Stimulated activated CD4-positive, alpha-beta T cell treated with anti-CD3 and anti-CD28 coated beads, Interleukin-1b, Interleukin-23, amount 100 ng/mL, for 24 hours (primary cell): ENCODE results near the gene OR2S2.
A peak's percentile ranks its signal among the peaks of the same experiment; 100 is the strongest.
"Not testable (repeated sequence)": the region's sequence is repeated elsewhere in the genome, so short reads cannot be mapped to it uniquely, and the experiment has no call there.

Source experiments
- DNase-seq, 4 experiments: peaks; one replicate each; pipeline ENCODE4 v3.0.0-alpha.2; 2020; ENCODE audit warnings: low read depth in 4 of 4, low spot score in 1 of 4

OR2S2 gene, protein sequence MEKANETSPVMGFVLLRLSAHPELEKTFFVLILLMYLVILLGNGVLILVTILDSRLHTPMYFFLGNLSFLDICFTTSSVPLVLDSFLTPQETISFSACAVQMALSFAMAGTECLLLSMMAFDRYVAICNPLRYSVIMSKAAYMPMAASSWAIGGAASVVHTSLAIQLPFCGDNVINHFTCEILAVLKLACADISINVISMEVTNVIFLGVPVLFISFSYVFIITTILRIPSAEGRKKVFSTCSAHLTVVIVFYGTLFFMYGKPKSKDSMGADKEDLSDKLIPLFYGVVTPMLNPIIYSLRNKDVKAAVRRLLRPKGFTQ

DNA sequence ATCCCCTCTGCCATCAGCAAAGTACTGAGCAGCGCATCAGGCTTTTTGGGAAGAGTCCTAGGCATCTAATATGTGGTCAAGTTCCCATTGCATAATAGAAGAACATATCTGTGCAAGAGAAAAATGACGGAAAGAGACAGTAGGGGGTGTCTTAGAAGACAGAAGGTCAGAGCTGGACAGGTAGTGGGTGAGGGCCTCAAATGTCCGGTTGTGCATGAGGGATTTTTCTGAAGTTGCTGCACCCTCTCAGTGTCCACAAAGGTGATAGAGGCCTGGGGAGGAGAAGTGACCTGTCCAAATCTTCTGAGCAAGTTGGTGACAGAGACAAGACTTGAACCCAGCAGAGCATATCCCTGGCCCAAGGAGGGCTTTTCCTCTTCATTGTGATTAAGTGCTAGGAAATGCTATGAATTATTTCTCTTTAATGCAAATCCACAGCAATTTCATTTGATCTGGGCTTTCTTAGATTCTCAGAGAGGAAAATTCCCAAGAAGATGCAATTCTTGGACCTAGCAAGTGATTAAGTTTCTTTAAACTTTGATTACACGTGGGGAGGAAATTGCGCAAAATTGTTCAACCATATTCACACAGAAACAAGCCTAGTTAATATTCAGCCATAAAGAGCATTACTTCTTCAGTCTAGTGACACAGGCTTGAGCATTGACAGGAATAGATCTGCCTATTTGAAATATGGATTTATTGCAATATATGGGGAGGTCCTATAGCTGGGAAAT lies at the start of gene OR2S2:
Gene OR2S2, minus strand, starts transcription at position 51 of the 734 bp plus-strand sequence. CDS start 56 bp downstream, outside the sequence.
- no peak for DNase-seq

DNA sequence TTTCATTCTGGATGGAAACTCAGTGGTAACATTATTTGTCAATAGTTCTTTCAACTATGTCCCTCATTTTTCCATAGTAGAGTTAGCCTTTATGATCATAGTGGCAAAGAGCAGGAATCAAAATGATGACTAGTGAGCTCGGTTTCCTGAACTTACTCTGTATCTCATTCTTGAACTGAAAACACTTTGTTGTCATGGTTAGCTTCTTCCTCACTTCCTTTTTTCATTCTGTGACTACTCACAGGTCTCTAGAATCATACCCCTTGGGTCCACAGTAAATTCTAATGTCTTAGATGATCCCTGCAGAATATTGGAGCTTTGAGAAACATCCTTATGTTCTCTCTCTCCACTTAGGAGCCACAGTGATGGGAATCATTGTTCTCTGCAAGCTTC lies 49.4 kb upstream of the OR2S2 start:
- no peak for DNase-seq

DNA sequence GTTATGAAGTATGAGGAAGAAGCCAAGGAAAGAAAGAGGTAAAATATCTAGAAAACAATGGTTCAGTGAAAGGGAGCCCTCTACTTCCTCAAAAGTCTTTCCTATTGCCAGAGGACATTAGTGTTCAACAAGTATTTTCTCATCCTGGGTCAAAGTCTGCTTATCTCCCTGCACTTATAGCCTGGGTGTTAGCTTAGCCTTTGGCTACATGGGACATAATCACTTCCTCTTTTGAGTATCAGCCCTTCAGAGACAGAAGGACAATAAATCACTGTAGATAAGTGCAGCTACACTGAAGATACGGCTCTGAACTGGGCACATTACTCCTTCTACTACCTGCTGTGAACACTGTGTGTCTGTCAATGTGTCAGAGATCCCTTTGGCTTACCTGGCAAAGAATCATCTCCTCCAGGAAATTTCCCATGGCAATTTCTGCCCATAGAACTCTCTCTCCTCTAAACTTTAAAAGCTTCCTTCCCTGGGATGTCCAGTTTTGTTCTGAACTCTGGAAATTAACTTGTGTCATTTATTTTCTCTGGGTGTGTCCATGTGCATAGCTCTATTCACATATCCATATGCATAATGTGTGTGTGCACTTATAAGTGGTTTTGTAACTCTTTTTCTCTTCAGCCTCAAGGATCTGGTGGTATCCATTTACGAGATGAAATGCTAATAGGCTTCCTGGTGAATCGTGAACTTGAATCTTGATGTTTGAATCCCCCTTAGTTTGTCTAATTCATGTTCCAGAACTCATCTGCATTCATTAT lies 48.8 kb upstream of the OR2S2 start:
- DNase-seq = no peak

DNA sequence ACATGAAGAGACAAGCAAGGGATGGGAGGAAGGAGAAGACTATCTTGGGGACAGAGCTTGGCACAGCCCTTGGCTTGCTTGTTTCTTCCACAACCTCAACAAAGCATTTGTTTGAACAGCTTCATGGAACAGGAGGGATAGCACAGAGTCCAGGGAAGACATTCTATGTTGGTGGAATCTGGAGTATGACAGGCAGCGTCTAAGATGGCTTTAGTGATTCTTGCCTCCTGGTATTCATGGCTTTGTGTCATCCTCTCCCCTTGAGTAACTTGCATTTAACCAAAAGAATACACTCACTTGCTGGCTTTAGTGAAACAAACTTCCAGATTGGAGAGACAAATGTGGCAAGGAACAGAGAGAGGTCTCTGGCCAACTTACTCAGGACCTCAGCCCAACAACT lies 47.9 kb upstream of the OR2S2 start:
- no peak for DNase-seq

DNA sequence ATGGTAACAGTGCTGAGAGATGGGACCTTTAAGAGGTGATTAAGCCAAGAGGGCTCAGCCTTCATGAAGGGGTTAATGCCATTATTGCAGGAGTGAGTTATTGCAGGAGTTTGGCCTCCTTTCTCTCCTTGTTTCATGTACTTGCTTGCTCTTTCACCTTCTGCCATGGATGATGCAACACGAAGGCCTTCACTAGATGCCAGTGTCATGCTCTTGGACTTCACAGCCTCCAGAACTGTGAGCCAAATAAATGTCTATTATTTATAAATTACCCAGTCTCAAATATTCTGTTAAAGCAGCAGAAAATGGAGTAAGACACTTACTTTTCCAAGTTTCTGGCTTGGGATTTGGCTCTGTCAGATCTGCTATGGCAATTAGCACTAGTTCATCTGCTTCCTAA lies 40.4 kb upstream of the OR2S2 start:
- DNase-seq = no peak

DNA sequence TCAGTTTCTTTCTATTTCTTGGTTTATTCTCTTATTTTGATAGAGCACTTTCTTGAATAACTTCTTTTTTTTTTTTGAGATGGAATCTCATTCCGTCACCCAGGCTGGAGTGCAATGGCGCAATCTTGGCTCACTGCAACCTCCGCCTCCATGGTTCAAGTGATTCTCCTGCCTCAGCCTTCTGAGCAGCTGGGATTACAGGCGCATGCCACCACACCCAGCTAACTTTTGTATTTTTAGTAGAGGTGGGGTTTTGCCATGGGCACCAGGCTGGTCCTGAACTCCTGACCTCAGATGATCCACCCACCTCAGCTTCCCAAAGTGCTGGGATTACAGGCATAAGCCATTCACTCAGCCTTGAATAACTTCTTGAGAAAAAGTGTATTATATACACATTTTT lies 39.1 kb upstream of the OR2S2 start:
- not testable (repeated sequence) for DNase-seq

DNA sequence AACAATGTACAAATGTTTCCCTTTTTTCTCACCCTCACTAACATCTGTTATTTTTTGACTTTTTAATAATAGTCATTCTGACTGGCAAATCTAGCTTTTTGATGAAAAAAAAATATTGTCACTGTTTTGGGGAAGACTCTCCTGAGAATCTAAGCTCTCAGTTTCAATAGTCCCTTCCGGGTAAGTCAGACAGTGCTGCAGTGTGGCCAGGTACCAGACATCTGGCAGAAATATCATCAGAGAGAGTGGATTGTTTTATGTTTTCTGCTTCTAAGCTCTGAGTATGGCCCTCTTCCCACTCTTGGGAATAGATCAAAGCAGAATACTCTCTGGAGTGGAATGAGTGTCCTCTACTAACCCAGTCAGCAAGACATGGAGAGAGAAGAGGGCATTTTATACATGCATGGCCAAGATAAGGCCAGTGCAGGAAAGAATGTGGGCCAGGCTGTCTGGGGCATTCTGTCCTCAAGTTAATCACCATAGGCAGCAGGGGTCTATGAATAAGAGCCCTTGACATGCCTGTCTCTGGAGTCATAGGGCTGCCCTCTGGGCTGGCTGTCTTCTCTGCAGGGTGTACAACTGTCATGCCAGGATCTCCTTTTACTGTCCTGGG lies 38.5 kb upstream of the OR2S2 start:
- DNase-seq = no peak

DNA sequence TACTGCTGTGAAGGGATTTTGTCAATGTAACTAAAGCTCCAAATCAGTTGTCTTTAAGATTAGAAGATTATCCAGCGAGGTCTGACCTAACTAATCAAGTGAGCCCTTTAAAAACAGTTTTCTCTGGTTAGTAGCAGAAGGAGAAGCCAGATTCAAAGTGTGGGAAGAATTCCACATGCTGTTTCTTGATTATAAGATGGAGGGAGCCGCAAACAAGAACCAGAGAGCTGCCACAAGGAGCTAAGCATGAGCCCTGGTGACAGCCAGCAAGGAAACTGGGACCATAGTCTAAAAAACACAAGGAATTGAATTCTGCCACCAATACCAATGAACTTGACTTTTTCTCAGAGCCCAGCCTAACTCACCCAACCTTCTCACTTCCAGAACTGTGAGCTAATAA lies 37.0 kb upstream of the OR2S2 start:
- DNase-seq = no peak

DNA sequence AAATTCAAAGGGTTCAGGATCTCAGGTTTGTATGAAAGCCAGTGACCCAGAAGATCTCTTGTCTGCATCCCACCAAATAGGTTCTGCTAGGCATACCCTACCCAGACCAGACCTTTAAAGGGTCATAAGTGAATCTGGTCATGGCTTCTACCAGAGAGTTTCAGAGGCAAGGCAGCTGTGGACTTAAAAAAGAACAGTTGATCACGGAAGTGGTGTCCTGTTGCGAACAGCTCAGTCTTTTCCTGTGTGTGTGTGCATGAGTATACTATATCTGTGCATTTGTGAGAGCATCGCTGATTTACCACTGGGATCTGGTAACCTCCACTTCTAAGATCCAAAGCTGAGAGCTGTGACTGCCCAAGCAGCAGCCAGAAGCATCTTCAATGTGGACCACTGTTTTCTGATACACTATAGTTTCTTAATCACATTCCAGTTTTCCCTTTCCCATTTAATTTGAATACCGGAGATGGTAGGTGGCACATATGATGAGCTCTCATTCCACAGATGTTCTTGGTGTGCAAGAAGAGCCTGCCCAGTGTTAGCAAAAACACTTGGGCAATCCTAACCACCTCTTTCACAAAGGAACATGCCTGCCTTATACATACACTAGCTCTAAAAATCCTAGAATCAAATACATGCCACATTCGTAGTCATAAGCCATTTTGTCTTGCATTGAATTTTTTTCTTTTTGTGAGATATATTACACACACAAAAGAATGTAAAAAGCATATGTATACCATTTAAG lies 36.2 kb upstream of the OR2S2 start:
- DNase-seq = no peak

DNA sequence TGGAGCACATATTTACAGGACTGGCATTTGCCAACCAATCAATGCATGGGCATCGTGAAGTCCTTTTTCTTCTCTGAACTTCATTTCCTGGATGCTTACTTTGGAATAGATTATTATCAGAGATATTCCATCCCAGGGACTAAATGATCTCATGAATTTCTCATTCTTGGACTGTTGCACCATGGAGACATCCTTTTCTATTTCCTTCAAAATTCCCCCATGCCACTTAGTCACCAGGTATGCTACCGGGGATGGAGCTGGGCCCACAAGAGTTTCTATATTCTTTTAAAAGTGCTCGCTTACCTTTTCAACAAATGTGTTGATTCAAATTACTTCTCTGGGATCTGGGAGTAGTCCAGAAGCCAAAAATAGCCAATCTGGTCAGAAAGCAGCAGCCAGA lies 35.2 kb upstream of the OR2S2 start:
- DNase-seq = not testable (repeated sequence)

DNA sequence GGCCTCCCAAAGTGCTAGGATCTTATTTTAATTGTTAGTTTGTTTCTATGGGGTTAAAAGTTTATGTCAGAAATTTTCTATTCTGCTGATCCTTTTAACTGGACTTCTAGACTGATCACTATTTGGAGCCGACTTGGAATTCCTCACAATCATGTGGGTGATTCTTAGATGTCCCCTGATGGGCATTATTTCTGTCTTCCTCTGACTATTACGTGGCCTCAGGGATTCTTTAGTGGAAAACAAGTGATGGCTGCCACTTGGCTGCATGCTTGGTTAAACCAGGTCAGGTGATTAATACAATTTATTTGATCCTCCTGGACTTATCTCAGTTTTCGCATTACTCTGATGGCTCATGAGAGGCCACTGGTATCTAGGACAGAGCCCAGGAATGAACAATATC lies 32.2 kb upstream of the OR2S2 start:
- no peak for DNase-seq

DNA sequence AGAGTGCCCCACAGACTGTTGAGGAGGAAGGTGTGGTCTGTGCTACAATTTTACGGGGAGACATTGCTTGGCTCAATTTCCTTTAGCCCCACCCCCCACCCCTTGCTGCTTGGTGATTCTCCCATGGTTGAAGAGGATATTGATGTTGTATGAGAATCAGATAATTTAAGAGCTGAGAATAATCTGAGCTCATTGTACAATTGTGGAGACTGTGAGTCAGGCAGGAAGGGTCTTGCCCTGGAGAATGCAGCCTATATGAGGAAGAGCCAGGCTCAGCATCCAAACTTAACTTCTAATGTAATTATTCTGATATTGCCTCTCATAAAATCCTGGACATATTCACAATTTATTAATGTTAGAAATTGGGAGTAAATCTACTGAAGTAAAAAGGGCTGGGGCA lies 26.1 kb upstream of the OR2S2 start:
- no peak for DNase-seq

DNA sequence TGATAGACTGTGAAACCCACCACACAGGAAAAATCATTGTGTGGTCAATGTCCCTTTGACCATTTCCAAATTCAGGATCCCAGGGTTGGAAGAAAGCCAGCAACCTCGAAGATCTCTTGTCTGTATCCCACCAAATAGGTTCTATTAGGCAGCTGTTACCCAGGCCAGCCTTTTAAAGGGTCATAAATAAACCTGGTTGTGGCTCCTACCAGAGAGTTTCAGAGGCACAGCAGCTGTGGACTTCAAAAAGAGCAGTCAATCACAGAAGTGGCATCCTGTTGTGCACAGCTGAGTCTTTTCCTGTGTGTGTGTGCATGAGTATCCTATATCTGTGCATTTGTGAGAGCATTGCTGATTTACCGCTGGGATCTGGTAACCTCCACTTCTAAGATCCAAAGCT lies 23.7 kb upstream of the OR2S2 start:
- no peak for DNase-seq

DNA sequence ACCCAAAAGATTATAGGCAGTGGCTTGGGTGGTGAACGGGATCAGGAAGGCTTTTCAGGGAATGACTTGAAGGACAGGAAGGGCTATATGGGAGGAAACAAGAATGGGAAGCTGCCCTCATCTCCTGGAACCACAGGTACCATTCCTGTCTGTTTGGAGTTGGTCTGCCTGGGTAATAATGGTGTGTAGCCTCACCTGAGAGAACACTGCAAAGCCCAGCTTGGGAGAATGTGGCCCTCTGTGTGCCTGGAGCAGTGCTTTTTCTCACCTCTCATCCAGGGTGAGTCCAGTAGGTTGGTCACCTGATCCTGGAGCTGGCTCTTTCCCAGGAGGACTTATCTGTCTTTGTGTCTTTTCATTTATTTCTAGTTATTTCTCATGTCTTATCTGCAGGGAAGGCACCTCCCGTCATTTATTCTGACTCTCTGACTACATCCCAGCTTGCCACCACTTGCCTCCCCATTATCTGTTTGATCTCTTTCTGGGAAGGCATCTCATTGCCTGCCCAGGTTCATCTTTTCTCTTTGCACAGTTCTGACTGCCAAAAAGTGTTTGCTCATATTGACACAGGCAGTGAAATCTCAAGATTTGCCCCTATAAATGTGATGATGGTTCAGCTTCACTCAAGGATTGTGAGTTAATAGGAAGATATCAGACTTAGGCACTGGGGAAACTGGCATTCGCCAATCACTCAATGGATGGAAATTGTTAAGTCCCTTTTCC lies 22.5 kb upstream of the OR2S2 start:
- DNase-seq = no peak

DNA sequence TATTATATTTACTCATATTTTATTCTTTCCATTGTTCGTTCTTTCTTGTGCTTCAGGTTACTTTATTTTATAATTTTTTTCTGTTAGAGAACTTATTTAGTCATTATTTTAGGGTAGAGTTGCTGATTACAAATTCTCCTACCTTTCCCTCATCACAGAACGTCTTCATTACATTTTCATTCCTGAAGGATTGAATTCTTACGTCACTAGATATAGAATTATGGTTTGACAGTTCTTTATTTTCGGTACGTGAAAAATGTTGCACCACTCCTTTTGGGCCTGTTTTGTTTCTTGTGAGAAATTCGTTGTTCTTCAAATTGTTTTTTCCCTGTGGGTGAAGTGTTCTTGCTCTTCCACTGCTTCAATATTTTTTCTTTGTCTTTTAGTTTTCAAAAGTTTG lies 20.8 kb upstream of the OR2S2 start:
- no peak for DNase-seq

DNA sequence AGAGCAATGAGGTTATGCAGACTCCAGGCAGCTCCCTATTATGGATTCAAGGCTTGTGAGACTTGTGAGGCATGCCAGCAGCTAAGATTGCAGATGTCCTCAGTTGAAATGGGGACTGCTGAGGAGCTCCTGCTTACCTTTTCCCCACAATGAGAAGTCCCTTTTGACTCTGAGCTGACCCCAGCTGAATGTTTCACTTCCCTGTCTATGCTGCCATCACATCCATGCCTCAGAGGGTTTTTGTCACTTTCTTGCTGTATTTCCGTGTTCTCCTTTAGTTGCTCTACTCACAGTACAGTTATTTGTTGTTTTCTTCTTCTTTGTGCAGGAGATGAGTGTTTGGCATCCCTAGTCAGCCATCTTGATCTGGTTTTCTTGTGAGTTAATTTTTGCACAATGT lies 18.8 kb upstream of the OR2S2 start:
- DNase-seq = no peak

DNA sequence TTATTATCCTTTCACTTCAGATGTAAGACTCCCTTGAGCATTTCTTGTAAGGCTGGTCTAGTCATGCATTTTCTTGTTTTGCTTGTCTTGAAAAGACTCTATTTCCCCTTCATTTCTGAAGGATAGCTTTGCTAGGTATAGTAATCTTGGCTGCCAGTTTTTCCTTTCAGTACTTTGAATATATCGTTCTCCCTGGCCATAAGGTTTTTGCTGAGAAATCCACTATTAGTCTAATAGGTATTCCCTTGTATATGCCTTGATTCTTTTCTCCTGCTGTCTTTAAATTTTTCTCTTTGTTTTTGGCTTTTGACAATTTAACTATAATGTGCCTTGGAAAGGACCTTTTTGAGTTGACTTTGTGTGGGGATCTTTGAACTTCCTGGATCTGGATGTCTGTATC lies 16.8 kb upstream of the OR2S2 start:
- DNase-seq = no peak

DNA sequence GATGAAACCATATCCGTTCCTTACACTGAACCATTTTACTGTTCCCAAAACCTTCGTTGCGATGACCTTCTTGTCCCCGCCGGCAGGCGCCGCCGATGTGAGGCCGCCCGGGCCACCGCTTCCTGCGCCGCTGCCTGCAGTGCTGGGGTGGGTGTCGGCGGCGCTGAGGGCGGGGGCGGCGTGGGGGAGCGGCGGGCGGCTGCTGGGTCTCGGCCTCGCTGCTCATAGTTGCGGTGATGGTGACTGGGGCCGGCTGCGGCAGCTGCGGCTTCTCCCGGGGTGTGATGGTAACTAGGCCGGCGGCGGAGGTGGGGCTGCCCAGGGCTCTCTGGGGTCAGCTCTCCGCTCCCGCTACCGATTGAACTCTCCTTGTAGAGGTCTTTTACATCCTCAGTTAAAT lies 14.1 kb upstream of the OR2S2 start:
- DNase-seq = peak in 2 of 4 experiments; percentile 3 to 13

DNA sequence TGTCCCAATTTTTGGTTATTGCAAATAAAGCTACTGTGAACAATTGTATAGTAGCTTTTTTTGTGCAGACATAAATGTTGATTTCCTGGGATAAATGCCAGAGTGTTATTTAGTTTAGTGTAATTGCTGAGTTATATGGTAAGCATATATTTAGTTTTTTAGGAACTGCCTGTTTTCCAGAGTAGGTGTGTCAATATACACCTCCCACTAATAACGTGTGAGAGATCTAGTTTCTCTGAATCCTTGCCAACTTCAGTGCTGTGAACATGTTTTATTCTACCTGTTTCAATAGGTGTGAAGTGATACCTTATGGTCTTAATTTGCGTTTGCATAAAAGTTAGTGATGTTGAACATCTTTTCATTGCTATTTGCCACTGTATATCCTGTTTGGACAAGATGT lies 9.1 kb upstream of the OR2S2 start:
- DNase-seq = no peak

DNA sequence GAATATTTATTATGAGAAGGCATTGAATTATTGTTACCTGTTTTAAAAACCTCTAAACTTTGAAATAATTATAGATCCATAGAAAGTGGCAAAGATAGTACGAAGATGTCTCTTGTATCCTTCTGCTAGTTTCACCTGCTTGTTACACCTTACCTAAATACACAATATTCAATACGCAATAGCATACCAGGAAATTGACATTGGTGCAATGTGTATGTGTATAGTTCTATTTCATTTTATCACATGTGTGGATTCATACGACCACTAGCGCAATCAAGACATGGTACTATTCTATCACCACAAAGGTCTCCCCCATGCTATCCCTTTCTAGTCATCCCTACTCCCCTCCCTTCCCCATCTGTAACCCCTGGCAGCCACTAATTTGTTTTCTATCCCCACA lies 8.5 kb upstream of the OR2S2 start:
- no peak for DNase-seq
